HepG2 (cell line): ENCODE results near the gene HBA2. TPM values are rescaled to one million over a fixed set of nuclear protein-coding genes. Genes with fewer than 3 reads are reported as not detected.

Experiments
- GABPA ChIP-seq, 2 experiments: IDR thresholded peaks; 2 replicates each; pipeline ENCODE4 v1.6.1; 2011 to 2016; ENCODE audit warnings: low read depth in 2 of 2, low read length in 1 of 2, missing biosample characterization in 1 of 2, missing genetic modification characterization in 1 of 2
- GABPB1 ChIP-seq: IDR thresholded peaks from 2 replicates; pipeline ENCODE4 v1.6.1; 2016; ENCODE audit warnings: mild to moderate bottlenecking, missing genetic modification reagents, moderate library complexity, missing compliant biosample characterization
- HBP1 ChIP-seq: IDR thresholded peaks from 2 replicates; pipeline ENCODE4 v1.6.1; 2016; ENCODE audit warnings: low read depth, control low read depth
- HMGXB3 ChIP-seq: sonication (generic); formaldehyde crosslinking; IDR thresholded peaks from 2 replicates; pipeline ENCODE4 v1.4.0; 2020; ENCODE audit warnings: missing genetic modification reagents, borderline replicate concordance
- JARID2 ChIP-seq: sonication (generic); formaldehyde crosslinking; IDR thresholded peaks from 2 replicates; pipeline ENCODE4 v1.8.1; 2023; ENCODE audit warnings: missing genetic modification reagents, inconsistent platforms; ENCODE audit not compliant: insufficient replicate concordance
- KDM5A ChIP-seq: fragments of 200-600 bp; sonication (generic); IDR thresholded peaks from 2 replicates; pipeline ENCODE4 v1.7.0; 2018; ENCODE audit warnings: antibody characterized with exemption, mild to moderate bottlenecking, low read length, borderline replicate concordance
- KLF16 ChIP-seq, 2 experiments: sonication (generic) in 1 of 2; formaldehyde crosslinking in 1 of 2; IDR thresholded peaks; 2 replicates each; pipeline versions ENCODE4 v1.6.1 to v1.8.0; 2016 to 2023; ENCODE audit warnings: missing genetic modification reagents in 2 of 2, missing compliant biosample characterization in 1 of 2
- MED13 ChIP-seq: sonication (generic); formaldehyde crosslinking; IDR thresholded peaks from 2 replicates; pipeline ENCODE4 v1.5.0; 2020; ENCODE audit warnings: missing genetic modification reagents
- MTA1 ChIP-seq: sonication (generic); formaldehyde crosslinking; IDR thresholded peaks from 2 replicates; pipeline ENCODE4 v1.4.0; 2020; ENCODE audit warnings: missing genetic modification reagents, mild to moderate bottlenecking, borderline replicate concordance
- MTF2 ChIP-seq: sonication (generic); formaldehyde crosslinking; IDR thresholded peaks from 2 replicates; pipeline ENCODE4 v1.5.0; 2020; ENCODE audit warnings: missing genetic modification reagents, borderline replicate concordance
- ZFP1 ChIP-seq: IDR thresholded peaks from 2 replicates; pipeline ENCODE4 v1.6.1; 2016
- ZFP90 ChIP-seq: sonication (generic); formaldehyde crosslinking; IDR thresholded peaks from 2 replicates; pipeline ENCODE4 v1.8.0; 2022; ENCODE audit warnings: missing genetic modification reagents, mild to moderate bottlenecking, inconsistent platforms, borderline replicate concordance
- ZNF143 ChIP-seq: sonication (generic); formaldehyde crosslinking; IDR thresholded peaks from 2 replicates; pipeline ENCODE4 v1.4.0; 2020; ENCODE audit warnings: missing genetic modification reagents
- ZNF207 ChIP-seq: fragments of 450-650 bp; IDR thresholded peaks from 2 replicates; pipeline ENCODE4 v1.6.1; 2016; ENCODE audit warnings: antibody characterized with exemption, borderline replicate concordance
- ZNF354B ChIP-seq: sonication (generic); formaldehyde crosslinking; IDR thresholded peaks from 2 replicates; pipeline ENCODE4 v1.8.0; 2022; ENCODE audit warnings: mild to moderate bottlenecking, missing genetic modification reagents
- polyA plus RNA-seq, 8 experiments: library from polyadenylated mRNA; depleted of rRNA in 3 of 8; stranded (reverse) in 7 of 8; unstranded in 1 of 8; fragments of >200 nt; fragmentation: Illumina TruSeq in 4 of 8; extraction: Trizol in 4 of 8; gene quantifications; 2 replicates each; pipeline versions ENCODE4 v1.2.1 to v1.2.3, GENCODE V29; 2011 to 2016; ENCODE audit warnings: low read depth in 4 of 8, missing spikeins in 1 of 8, mixed read lengths in 1 of 8; ENCODE audit not compliant: insufficient read depth in 1 of 8
- total RNA-seq, 5 experiments: library from RNA; depleted of rRNA; stranded (reverse); fragments of >200 nt; fragmentation: Illumina TruSeq; extraction: Trizol; gene quantifications; 2 replicates each; pipeline ENCODE4 v1.2.3, GENCODE V29; 2016; ENCODE audit warnings: low read depth in 1 of 5
- TF ChIP-seq, protein P1 (sequence below): sonication (generic); formaldehyde crosslinking; IDR thresholded peaks from 2 replicates; pipeline ENCODE4 v1.8.0; 2022; ENCODE audit warnings: mild to moderate bottlenecking, missing genetic modification reagents, borderline replicate concordance
- TF ChIP-seq, protein P2 (sequence below): sonication (generic); formaldehyde crosslinking; IDR thresholded peaks from 2 replicates; pipeline ENCODE4 v1.4.0; 2020; ENCODE audit warnings: mild to moderate bottlenecking, low read depth, missing genetic modification reagents

Gene HBA2
- total and polyA plus RNA-seq, 2 of the 13 experiments (the other 11 are each of a cell fraction or from before 2014, with no cell fraction given), result not detected

DNA sequence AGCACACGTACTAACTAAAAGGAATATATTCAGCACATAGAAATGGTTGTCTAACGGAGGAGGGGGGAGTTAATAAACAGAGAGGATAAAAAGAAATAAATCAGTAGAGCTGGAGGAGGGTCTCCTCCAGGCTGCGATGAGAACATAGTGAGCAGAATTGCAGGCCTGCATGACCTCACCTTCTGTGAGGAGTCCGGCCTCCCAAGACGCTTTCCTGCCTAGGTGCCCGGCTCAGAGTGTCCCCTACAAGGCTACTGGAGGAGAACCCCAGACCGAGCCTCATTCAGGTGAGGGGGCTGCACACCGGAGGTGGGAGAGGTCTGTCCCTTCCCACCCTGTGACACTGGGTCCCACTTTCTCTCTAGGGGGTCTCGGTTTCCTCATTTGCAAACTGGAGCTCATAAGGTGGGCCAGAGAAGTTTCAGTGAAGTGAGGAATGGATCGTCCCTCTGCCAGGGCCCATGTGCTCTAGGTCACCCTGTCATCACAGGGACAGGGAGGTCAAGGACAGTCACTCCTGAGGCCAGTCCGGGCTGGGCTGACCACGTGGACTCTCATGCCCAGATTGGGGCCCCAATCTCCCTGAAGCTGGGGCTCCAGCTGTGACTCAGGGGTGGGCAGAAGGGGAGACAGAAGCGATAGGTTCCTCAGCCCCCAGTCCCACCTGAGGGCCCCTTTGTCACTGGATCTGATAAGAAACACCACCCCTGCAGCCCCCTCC, 10.2 kb upstream of the HBA2 start (continued):
- TF ChIP-seq JARID2 (CRISPR knock-in tag) (no peak), HBP1 (CRISPR knock-in tag) (peak; percentile 62; the same call in 1 of the 2 replicates), ZFP1 (CRISPR knock-in tag) (no peak), ZNF354B (CRISPR knock-in tag) (no peak), HMGXB3 (CRISPR knock-in tag) (no peak), MTF2 (CRISPR knock-in tag) (no peak), ZNF143 (CRISPR knock-in tag) (no peak), GABPB1 (CRISPR knock-in tag) (no peak), KLF16 (CRISPR knock-in tag; IDR thresholded peaks at IDR 0.05) (no peak), ZNF207 (no peak), ZFP90 (CRISPR knock-in tag) (no peak), KDM5A (no peak), MED13 (CRISPR knock-in tag) (no peak), GABPA (IDR thresholded peaks at IDR 0.05; ENCODE audit: low read depth, low read length) (no peak), GABPA (CRISPR knock-in tag; IDR thresholded peaks at IDR 0.05; ENCODE audit: low read depth) (no peak), MTA1 (CRISPR knock-in tag) (peak; percentile 70; the same call in 1 of the 2 replicates)
- TF ChIP-seq, protein P1, sequence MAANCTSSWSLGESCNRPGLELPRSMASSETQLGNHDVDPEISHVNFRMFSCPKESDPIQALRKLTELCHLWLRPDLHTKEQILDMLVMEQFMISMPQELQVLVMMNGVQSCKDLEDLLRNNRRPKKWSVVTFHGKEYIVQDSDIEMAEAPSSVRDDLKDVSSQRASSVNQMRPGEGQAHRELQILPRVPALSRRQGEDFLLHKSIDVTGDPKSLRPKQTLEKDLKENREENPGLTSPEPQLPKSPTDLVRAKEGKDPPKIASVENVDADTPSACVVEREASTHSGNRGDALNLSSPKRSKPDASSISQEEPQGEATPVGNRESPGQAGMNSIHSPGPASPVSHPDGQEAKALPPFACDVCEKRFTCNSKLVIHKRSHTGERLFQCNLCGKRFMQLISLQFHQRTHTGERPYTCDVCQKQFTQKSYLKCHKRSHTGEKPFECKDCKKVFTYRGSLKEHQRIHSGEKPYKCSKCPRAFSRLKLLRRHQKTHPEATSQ (CRISPR knock-in tag), result no peak
- TF ChIP-seq, protein P2, sequence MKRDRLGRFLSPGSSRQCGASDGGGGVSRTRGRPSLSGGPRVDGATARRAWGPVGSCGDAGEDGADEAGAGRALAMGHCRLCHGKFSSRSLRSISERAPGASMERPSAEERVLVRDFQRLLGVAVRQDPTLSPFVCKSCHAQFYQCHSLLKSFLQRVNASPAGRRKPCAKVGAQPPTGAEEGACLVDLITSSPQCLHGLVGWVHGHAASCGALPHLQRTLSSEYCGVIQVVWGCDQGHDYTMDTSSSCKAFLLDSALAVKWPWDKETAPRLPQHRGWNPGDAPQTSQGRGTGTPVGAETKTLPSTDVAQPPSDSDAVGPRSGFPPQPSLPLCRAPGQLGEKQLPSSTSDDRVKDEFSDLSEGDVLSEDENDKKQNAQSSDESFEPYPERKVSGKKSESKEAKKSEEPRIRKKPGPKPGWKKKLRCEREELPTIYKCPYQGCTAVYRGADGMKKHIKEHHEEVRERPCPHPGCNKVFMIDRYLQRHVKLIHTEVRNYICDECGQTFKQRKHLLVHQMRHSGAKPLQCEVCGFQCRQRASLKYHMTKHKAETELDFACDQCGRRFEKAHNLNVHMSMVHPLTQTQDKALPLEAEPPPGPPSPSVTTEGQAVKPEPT (CRISPR knock-in tag), result no peak
